GDM1 (cell line): ENCODE results near the gene FLNC.

ENCODE experiments used
- DNase-seq: peaks from one replicate; lab custom pipeline; 2025; lab: John Stamatoyannopoulos, UW

FLNC gene

GRCh38 chr7:128865303-128865702 is 35.1 kb downstream of the FLNC start:
- no peak for DNase-seq

GRCh38 chr7:128865996-128866877 is 36.0 kb downstream of the FLNC start:
- no peak for DNase-seq

GRCh38 chr7:128867241-128867640 is 37.0 kb downstream of the FLNC start:
- DNase-seq: no peak

DNA sequence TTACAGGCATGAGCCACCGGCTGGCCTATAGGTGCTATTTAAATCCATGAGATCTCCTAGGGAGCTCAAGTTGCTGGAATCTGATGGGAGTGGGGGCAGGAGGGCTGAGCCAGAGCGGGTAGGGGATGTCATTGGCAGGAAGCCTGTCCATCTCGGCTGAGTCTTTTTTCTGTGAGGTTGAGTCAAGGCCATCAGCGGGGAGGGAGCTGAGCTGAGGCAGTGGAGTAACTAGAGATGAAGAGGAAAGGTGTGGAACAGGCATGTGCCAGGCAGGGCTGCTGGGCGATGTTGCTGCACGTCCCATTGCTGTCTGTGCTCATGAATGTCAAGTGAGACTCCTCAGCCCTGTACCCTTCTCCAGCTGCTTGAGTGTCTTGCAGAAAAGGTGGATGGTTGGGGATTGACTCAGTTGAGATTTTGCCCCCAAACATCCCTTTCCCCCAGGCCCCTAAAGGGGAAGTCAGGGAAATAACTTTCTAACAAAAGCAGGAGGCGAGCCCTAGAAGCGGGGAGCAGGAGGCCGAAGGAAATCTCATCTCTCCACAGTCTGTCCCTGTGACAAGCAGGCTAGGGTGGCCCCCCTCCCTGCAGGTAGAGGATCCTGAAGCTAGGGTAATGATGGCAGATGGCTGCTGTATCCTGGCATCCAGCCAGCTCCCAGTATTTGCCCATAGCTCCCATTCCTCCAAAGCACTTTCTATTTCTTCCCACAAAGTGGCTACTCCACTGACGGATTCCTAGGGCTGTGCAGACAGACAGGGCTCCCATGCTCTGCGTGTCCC is 37.8 kb downstream of the FLNC start:
- DNase-seq: no peak

GRCh38 chr7:128868624-128869137 is 38.5 kb downstream of the FLNC start:
- no peak for DNase-seq

GRCh38 chr7:128869138-128869943 is 39.1 kb downstream of the FLNC start:
- no peak for DNase-seq

GRCh38 chr7:128869944-128870285 is 39.7 kb downstream of the FLNC start:
- DNase-seq: no peak

- DNase-seq: no peak
These were observed 40.8 kb downstream of the FLNC start for GRCh38 chr7:128871050-128871449.

DNA sequence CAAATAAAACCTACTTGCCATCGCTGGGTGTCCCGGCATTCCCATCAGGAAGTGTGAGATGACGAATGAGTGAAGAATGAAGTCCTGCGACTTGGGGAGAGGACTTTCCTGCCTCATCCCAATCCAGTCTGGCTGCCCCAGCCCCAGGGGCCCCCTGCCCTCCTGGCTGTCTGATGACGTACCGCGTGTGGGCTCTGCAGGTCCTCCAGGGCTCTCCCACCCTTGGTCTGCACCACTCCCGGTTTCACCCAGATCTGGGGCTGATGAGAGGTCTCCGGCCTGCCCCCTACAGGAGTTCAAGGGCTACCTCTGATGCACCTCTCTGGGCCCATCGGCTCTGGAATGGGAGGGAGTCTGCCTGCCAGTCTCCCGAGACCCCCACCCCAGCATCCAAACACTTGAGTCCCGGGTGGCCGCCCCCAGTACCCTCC is 42.2 kb downstream of the FLNC start:
- DNase-seq: no peak

GRCh38 chr7:128873234-128873633 is 43.0 kb downstream of the FLNC start:
- no peak for DNase-seq

DNA sequence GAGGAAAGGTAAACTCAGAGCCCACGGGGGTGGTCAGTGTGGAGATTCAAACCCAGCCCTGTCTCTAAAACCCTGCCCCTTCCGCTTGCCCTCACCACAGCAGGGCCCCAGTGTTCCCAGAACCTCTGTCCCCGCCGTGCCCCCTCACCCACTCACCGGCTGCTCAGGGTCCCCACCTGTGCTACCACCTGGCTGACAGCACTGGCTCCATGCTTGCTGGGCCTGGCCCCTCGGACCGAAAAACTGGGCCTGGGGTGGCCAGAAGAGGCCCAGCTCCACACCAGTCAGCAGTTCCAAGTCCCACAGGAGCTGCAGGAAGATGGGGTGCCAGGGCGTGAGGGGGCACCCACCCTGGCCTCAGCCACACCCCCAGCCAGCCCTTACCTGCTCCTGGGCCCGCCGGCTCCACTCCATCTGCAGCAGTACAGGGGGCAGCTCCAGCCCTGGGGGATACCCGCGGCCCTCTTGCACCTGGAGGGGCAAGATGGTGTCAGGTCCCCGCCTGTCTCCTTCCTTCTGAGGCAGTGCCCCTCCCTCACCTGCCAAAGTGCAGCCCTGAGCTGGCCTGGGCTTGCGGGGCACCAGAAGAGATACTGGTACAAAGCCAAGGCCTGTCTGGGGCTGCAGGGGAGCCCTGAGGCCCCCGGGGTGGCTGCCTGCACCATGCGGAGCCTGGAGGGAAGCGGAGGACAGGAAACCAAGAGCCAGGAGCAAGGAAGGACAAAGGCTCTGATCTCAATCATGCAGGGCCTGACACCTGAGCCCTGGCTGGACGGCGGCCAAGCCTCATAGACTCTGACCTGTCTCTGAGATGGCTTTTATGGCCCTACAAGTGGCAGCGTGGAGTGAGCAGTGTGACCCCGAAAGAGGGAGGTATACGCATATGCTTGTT is 44.2 kb downstream of the FLNC start:
- DNase-seq: no peak

- no peak for DNase-seq
These were observed 45.3 kb downstream of the FLNC start for GRCh38 chr7:128875523-128875948.

GRCh38 chr7:128876127-128876526 is 45.9 kb downstream of the FLNC start:
- DNase-seq: no peak

- no peak for DNase-seq
These were observed 46.4 kb downstream of the FLNC start for GRCh38 chr7:128876586-128876977.

GRCh38 chr7:128876978-128877755 is 47.0 kb downstream of the FLNC start:
- no peak for DNase-seq

GRCh38 chr7:128877756-128878120 is 47.5 kb downstream of the FLNC start:
- no peak for DNase-seq

GRCh38 chr7:128878226-128879105 is 48.3 kb downstream of the FLNC start:
- no peak for DNase-seq

DNA sequence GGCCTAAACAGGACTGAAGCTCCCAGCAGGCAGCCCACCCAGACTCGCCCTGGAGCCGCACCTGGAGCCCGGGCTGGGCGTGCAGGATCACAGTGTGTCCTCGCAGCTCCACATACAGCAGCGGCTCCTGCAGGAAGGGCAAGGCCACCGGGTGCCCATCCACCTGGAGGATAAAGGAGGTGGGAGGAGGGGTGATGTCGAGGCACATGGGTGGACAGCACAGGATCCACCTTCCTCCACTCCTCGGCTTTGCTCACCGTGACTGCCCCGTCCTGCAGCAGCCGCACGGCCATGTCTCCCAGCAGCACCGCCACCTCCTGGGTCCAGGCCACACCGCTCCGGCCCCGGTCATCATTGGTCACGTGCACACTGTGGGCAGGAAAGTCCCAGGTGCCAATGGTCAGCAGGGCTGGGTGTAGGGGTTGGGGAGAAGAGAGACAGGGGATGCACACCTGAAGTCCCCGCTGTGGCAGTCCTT is 49.3 kb downstream of the FLNC start:
- no peak for DNase-seq
